NT2/D1 (cell line): ENCODE measurements around the gene LIF.

ENCODE experiments used
- YY1 ChIP-seq: IDR thresholded peaks from 2 replicates; pipeline ENCODE4 v1.6.1; 2011; ENCODE audit not compliant: insufficient read length, insufficient read depth
- ZNF274 ChIP-seq: IDR thresholded peaks from 2 replicates; pipeline ENCODE4 v1.6.1; 2011; ENCODE audit warnings: mild to moderate bottlenecking, low read depth, low read length

- no peak for TF ChIP-seq ZNF274
- no peak for TF ChIP-seq YY1
These were observed 29.5 kb upstream of the LIF start for GRCh38 chr22:30276039-30276438.
